IPS-15b (cell line): ENCODE data around the gene HAND1.
"Not testable (repeated sequence)": the region's sequence is repeated elsewhere in the genome, so short reads cannot be mapped to it uniquely, and the experiment has no call there.

Experiments used
- H3K27me3 ChIP-seq: one replicate; pipeline ENCODE4 v1.6.1; 2013; ENCODE audit warnings: low read length; ENCODE audit not compliant: control insufficient read depth, insufficient read depth
- H3K36me3 ChIP-seq: one replicate; pipeline ENCODE4 v1.6.1; 2013; ENCODE audit warnings: low read length; ENCODE audit not compliant: control insufficient read depth, insufficient read depth
- H3K4me1 ChIP-seq: one replicate; pipeline ENCODE4 v1.6.1; 2013; ENCODE audit warnings: mild to moderate bottlenecking, low read length; ENCODE audit not compliant: control insufficient read depth, insufficient read depth
- H3K4me3 ChIP-seq: one replicate; pipeline ENCODE4 v1.5.1; 2013; ENCODE audit warnings: low read depth, low read length
- H3K9ac ChIP-seq: one replicate; pipeline ENCODE4 v1.6.1; 2013; ENCODE audit warnings: low read depth, mild to moderate bottlenecking, low read length
- H3K9me3 ChIP-seq: one replicate; pipeline ENCODE4 v1.6.1; 2013; ENCODE audit warnings: mild to moderate bottlenecking, low read length; ENCODE audit not compliant: control insufficient read depth, insufficient read depth

The HAND1 gene

GRCh38 chr5:154517810-154518437, 39.9 kb upstream of the HAND1 start:
- Histone ChIP-seq H3K27me3 (peaks cover 22% of the 10 kb centered on the region), H3K4me3 (no peak overlapping the region), H3K9me3 (no peaks in the 10 kb centered on the region), H3K36me3 (no peaks in the 10 kb centered on the region), H3K4me1 (peaks cover 6% of the 10 kb centered on the region), H3K9ac (no peak overlapping the region)

- Histone ChIP-seq H3K4me1 (peaks cover 6% of the 10 kb centered on the region), H3K27me3 (peaks cover 19% of the 10 kb centered on the region), H3K4me3 (no peak overlapping the region), H3K9ac (no peak overlapping the region), H3K36me3 (no peaks in the 10 kb centered on the region), H3K9me3 (no peaks in the 10 kb centered on the region)
Measured at GRCh38 chr5:154517181-154517580, 39.2 kb upstream of the HAND1 start.

- Histone ChIP-seq H3K27me3 (peaks cover 19% of the 10 kb centered on the region), H3K36me3 (no peaks in the 10 kb centered on the region), H3K9ac (no peak overlapping the region), H3K4me3 (no peak overlapping the region), H3K4me1 (peaks cover 6% of the 10 kb centered on the region), H3K9me3 (no peaks in the 10 kb centered on the region)
Measured at GRCh38 chr5:154516475-154516874, 38.4 kb upstream of the HAND1 start.

- H3K9me3 ChIP-seq, H3K4me3 ChIP-seq, H3K9ac ChIP-seq, H3K36me3 ChIP-seq, H3K4me1 ChIP-seq: not testable (repeated sequence)
- peaks cover 16% of the 10 kb centered on the region for H3K27me3 ChIP-seq
Measured at GRCh38 chr5:154515488-154515887, 37.5 kb upstream of the HAND1 start.

- H3K36me3 ChIP-seq, result no peaks in the 10 kb centered on the region
- no peaks in the 10 kb centered on the region for H3K9me3 ChIP-seq
- no peak overlapping the region for H3K4me3 ChIP-seq
- H3K4me1 ChIP-seq, result no peaks in the 10 kb centered on the region
- no peak overlapping the region for H3K9ac ChIP-seq
- H3K27me3 ChIP-seq, result peaks cover 5% of the 10 kb centered on the region
Measured at GRCh38 chr5:154514331-154514730, 36.3 kb upstream of the HAND1 start.

- Histone ChIP-seq H3K4me1 (no peaks in the 10 kb centered on the region), H3K4me3 (no peak overlapping the region), H3K27me3 (peaks cover 2% of the 10 kb centered on the region)
Measured at GRCh38 chr5:154513669-154514084, 35.6 kb upstream of the HAND1 start.

GRCh38 chr5:154511984-154512383, 34.0 kb upstream of the HAND1 start:
- H3K9me3 ChIP-seq, result no peaks in the 10 kb centered on the region
- no peak overlapping the region for H3K4me3 ChIP-seq
- peaks cover 2% of the 10 kb centered on the region for H3K27me3 ChIP-seq
- H3K36me3 ChIP-seq, result no peaks in the 10 kb centered on the region
- no peak overlapping the region for H3K9ac ChIP-seq
- H3K4me1 ChIP-seq, result no peaks in the 10 kb centered on the region

More at GRCh38 chr5:154513669-154514084, 35.6 kb upstream of the HAND1 start:
- no peaks in the 10 kb centered on the region for H3K9me3 ChIP-seq
- H3K36me3 ChIP-seq, result no peaks in the 10 kb centered on the region
- no peak overlapping the region for H3K9ac ChIP-seq

GRCh38 chr5:154509784-154510555, 31.9 kb upstream of the HAND1 start:
- H3K4me3 ChIP-seq, result no peak overlapping the region
- no peaks in the 10 kb centered on the region for H3K9me3 ChIP-seq
- H3K4me1 ChIP-seq, result no peaks in the 10 kb centered on the region
- no peaks in the 10 kb centered on the region for H3K36me3 ChIP-seq
- H3K9ac ChIP-seq, result no peak overlapping the region
- H3K27me3 ChIP-seq, result peaks cover 2% of the 10 kb centered on the region

GRCh38 chr5:154508114-154508513, 30.1 kb upstream of the HAND1 start:
- no peaks in the 10 kb centered on the region for H3K4me1 ChIP-seq

GRCh38 chr5:154506716-154507080, 28.7 kb upstream of the HAND1 start:
- Histone ChIP-seq H3K27me3 (no peaks in the 10 kb centered on the region), H3K9ac (no peak overlapping the region), H3K4me3 (no peak overlapping the region)

More at GRCh38 chr5:154508114-154508513, 30.1 kb upstream of the HAND1 start:
- Histone ChIP-seq H3K9ac (no peak overlapping the region), H3K4me3 (no peak overlapping the region), H3K36me3 (no peaks in the 10 kb centered on the region), H3K27me3 (no peaks in the 10 kb centered on the region), H3K9me3 (no peaks in the 10 kb centered on the region)

GRCh38 chr5:154506049-154506715, 28.2 kb upstream of the HAND1 start:
- H3K36me3 ChIP-seq, result no peaks in the 10 kb centered on the region
- H3K9ac ChIP-seq, result no peak overlapping the region
- peaks cover 7% of the 10 kb centered on the region for H3K4me1 ChIP-seq
- H3K4me3 ChIP-seq, result no peak overlapping the region
- H3K27me3 ChIP-seq, result no peaks in the 10 kb centered on the region
- H3K9me3 ChIP-seq, result no peaks in the 10 kb centered on the region

More at GRCh38 chr5:154506716-154507080, 28.7 kb upstream of the HAND1 start:
- Histone ChIP-seq H3K9me3 (no peaks in the 10 kb centered on the region), H3K36me3 (no peaks in the 10 kb centered on the region), H3K4me1 (peaks cover 3% of the 10 kb centered on the region)

- Histone ChIP-seq H3K4me1 (peaks cover 7% of the 10 kb centered on the region), H3K9me3 (no peaks in the 10 kb centered on the region), H3K27me3 (no peaks in the 10 kb centered on the region), H3K9ac (no peak overlapping the region), H3K36me3 (no peaks in the 10 kb centered on the region), H3K4me3 (no peak overlapping the region)
Measured at GRCh38 chr5:154505567-154505966, 27.5 kb upstream of the HAND1 start.
